HEK293T (cell line): ENCODE data around the gene PRRT4.

Experiments used
- ARNT ChIP-seq: fragments of 450-650 bp; IDR thresholded peaks from 2 replicates; pipeline ENCODE4 v1.6.1; 2017; ENCODE audit warnings: mild to moderate bottlenecking
- CTBP1 ChIP-seq: fragments of 450-650 bp; IDR thresholded peaks from 2 replicates; pipeline ENCODE4 v1.6.1; 2016; ENCODE audit warnings: borderline replicate concordance
- FOXK2 ChIP-seq: fragments of 450-650 bp; IDR thresholded peaks from 2 replicates; pipeline ENCODE4 v1.6.1; 2016; ENCODE audit warnings: mild to moderate bottlenecking
- FOXM1 ChIP-seq: fragments of 450-650 bp; IDR thresholded peaks from 2 replicates; pipeline ENCODE4 v1.6.1; 2017; ENCODE audit warnings: mild to moderate bottlenecking, borderline replicate concordance
- L3MBTL2 ChIP-seq: fragments of 450-650 bp; conservative IDR thresholded peaks from 2 replicates; pipeline ENCODE4 v1.6.1; 2016; ENCODE audit warnings: mild to moderate bottlenecking
- NFRKB ChIP-seq: fragments of 450-650 bp; IDR thresholded peaks from 2 replicates; pipeline ENCODE4 v1.6.1; 2016; ENCODE audit warnings: mild to moderate bottlenecking, moderate library complexity
- SP1 ChIP-seq: fragments of 450-650 bp; IDR thresholded peaks from 2 replicates; pipeline ENCODE4 v1.6.1; 2017
- SUZ12 ChIP-seq: fragments of 450-650 bp; IDR thresholded peaks from 2 replicates; pipeline ENCODE4 v1.6.1; 2016; ENCODE audit warnings: mild to moderate bottlenecking

GRCh38 chr7:128322040-128322643, 39.3 kb downstream of the PRRT4 start:
- TF ChIP-seq SP1, result no peak
- no peak for TF ChIP-seq FOXM1
- no peak for TF ChIP-seq CTBP1
- TF ChIP-seq FOXK2, result no peak
- TF ChIP-seq L3MBTL2, result no peak
- TF ChIP-seq NFRKB, result no peak
- TF ChIP-seq ARNT, result no peak
- TF ChIP-seq SUZ12, result no peak
